Dermis microvascular lymphatic vessel endothelial cell (primary cell): ENCODE measurements around the gene HAVCR1. TPM values are rescaled to one million over a fixed set of nuclear protein-coding genes. Genes with fewer than 3 reads are reported as not detected.
"Not testable (repeated sequence)": the region's sequence is repeated elsewhere in the genome, so short reads cannot be mapped to it uniquely, and the experiment has no call there.

ENCODE experiments used
- DNase-seq, 2 donors: peaks; one replicate each; pipeline versions ENCODE4 v3.0.0 to v3.0.0-alpha.2; 2010; ENCODE audit warnings: low read depth in 2 of 2
- total RNA-seq: library from RNA; depleted of rRNA; stranded (reverse); fragments of >200 nt; gene quantifications from 2 replicates; pipeline ENCODE4 v1.2.1, GENCODE V29; 2014

The HAVCR1 gene
- not detected in 2 replicates for total RNA-seq

DNA sequence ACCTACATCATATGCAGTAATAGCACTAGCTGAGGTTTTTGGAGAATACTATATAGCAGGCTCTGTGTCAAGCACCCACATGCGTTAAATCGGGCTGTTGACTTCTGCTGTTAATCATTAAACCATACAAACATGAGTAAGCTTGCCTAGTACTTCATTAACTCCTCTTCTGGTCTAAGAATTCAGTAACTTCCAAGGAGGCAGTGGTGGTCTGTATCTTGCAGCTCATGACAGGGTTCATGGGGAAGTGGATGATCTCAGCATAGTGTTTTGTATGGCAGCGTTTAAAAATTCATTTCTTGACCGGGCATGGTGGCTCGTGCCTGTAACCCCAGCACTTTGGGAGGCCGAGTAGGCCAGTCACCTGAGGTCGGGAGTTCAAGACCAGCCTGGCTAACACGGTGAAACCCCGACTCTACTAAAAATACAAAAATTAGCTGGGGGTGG is at the start of gene HAVCR1:
Gene HAVCR1 (minus strand): TSS at position 24 of the 447 bp plus-strand sequence. CDS start 1,173 bp downstream, outside the sequence.
- DNase-seq, result no peak

- DNase-seq, result no peak
Observed at GRCh38 chr5:157107508-157107907, 48.6 kb upstream of the HAVCR1 start.

GRCh38 chr5:157106630-157107461 is 47.9 kb upstream of the HAVCR1 start:
- DNase-seq, result peak in 1 of 2 donors; percentile 5

DNA sequence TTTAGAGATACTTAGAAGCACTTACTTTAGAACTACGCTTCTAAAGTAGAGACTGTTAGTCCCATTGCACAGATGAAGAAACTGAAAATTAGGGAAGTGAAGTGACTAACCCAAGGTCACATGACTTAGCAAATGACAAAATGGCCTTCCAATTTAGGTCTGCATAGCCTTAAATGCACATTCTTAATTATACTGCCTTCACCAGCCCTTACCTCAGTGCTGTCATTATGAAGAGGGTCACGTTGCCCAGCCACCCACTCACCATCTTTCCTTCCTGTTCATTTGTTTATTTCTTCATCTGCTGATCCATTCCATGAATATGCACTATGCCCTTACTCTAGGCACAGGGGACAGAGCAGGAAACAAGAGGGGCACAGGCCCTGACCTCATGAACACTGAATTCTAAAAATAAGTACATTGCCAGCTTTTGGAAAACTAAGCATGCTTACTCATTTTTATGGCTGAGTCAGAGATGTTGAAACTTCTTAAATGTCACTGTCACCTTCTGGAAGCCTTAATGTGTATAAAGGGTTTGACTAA is 41.3 kb upstream of the HAVCR1 start:
- DNase-seq, result no peak

GRCh38 chr5:157088342-157088990 is 29.6 kb upstream of the HAVCR1 start:
- no peak for DNase-seq

DNA sequence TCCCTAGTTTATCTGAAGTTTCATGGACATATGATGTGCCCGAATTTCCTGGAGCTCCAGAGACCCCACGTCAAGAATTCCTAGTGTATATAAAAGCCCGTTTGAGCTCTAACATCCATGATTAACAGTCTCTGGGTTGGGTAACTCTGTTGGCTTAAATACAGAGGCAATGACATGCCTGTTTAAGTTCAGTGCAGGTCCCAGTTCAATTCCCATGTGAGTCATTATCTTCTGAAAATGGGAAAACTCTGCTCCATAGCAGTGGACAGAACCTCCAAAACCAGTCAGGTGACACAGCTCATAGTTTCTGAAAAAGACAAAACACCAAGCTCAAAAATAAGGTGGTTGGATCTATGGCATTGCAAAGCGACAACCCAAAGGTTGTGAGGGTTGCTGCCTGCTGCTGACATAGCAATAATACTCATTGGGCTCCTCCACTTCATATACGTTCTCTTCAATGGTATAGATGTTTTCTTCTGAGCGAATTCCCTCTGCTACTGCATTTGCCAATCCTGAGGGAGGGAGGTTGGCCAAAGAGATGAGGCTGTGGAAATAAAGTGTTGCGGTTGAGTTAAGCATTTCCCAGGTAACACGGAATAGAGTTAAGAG is 27.9 kb upstream of the HAVCR1 start:
- no peak for DNase-seq

- no peak for DNase-seq
Observed at GRCh38 chr5:157085930-157086329, 27.0 kb upstream of the HAVCR1 start.

DNA sequence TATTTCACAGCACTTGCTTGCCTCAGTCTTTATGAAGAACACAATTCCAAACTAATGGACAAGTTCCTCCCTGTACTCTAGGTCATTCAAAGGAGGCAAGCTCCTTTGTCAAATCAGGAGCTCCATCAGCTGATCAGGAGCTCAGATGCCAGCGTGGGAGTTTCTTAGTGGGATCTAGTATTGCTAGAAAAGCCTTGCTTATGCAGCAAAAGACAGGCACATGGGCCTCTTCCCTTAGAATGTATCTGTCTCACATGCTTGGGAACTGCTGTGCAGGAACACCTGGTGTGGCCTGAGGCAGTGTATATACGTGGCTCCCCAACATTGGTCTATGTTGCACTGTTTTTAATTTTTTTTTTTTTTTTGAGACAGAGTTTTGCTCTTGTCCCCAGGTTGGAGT is 21.4 kb upstream of the HAVCR1 start:
- DNase-seq, result no peak

DNA sequence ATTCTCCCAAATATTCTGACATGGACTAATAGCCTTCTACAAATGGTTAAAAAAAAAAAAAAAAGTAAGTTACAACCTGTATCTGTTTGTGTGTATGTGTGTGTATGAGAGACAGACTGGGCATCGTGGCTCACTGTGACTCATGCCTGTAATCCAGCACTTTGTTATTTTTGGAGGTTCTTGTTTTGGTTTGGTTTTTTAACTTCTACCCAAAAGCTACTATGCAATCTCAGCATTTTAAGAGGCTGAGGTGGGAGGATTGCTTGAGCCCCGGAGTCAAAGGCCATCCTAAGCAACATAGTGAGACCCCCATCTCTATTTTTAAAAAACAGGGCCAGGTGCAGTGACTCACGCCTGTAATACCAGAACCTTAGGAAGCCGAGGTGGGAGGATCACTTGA is 17.6 kb upstream of the HAVCR1 start:
- DNase-seq, result no peak

DNA sequence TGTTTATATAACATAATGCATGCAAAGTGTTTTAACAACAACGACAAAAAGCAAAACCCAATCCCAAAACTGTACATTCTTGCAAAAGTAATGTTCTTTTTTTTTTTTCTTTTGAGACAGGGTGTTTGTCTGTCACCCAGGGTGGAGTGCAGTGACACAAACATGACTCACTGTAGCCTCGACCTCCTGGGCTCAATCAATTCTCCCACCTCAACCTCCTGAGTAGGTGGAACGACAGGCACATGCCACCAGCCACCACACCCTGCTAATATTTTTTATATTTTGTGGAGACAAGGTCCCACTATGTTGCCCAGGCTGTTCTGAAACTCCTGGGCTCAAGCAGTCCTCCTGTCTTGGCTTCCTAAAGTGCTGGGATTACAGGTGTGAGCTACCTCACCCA is 13.6 kb upstream of the HAVCR1 start:
- DNase-seq, result no peak

GRCh38 chr5:157069949-157070348 is 11.0 kb upstream of the HAVCR1 start:
- DNase-seq, result no peak

DNA sequence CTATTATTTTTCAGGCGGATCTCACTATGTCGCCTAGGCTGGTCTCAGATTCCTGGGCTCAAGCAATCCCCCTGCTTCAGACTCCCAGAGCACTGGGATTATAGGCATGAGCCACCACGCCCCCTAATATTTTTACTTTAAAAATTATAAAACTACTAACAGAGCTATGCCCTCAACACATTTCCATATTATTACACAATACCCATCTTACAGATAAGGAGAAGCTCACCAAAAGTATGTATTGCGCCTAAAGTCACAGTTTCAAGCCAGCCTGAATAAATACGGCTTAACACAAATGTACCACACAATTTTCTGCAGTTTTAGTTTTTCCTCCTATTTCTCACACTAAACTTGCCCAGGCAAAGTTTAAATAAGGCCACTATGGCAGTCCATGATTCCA is 9.9 kb upstream of the HAVCR1 start:
- DNase-seq, result no peak

- no peak for DNase-seq
Observed at GRCh38 chr5:157068339-157068738, 9.4 kb upstream of the HAVCR1 start.

GRCh38 chr5:157067005-157067404 is 8.1 kb upstream of the HAVCR1 start:
- no peak for DNase-seq

GRCh38 chr5:157066080-157066479 is 7.2 kb upstream of the HAVCR1 start:
- DNase-seq, result no peak

DNA sequence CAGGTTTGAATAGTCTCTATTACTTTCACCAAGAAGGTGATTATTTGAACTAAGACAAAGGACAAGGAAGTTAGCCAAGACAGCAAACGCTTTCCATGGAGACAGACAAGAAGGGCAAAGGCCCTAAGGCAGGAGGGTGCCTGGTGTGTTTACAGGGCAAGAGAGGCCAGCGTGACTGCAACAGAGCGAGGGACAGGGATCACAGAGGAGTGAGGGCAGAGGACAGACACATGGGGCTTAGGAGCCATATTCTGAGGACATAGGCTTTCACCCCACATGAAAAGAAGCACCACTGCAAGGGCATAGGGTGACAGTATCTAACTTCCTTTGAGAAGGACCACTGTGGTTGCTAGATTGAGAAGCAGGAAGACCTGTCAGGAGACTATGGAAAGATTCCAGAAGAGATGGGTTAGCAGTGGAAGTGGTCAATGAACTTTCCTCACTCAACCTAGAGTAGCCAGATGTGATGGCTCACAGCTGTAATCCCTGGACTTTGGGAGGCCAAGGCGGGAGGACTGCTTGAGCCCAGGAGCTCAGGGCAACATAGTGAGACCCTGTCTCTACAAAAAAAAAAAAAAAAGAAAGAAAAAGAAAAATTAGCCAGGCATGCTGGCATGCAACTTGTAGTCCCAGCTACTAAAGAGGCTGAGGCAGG is 5.0 kb upstream of the HAVCR1 start:
- DNase-seq, result no peak

DNA sequence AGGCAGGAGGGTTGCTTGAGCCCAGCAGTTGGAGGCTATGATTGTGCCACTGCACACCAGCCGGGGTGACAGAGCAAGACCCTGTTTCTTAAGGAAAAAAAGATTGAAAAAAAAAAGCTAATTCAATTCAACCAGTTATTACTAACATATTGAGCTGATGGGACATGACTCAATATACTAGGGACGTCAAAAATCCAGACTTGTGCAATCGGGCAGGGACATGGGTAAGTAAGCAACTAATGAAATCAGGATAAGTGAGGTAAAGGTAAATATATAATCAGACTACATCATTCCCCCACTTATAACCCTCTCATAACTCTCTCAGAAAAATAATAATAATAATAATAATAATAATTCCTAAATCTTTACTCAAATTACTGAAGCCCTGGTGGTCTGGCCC is 975 bp upstream of the HAVCR1 start:
- no peak for DNase-seq

- DNase-seq, result no peak
Observed at GRCh38 chr5:157057459-157058370, 1.2 kb downstream of the HAVCR1 start.

GRCh38 chr5:157056848-157057247 is 2.1 kb downstream of the HAVCR1 start:
- DNase-seq, result not testable (repeated sequence)

- DNase-seq, result no peak
Observed at GRCh38 chr5:157051604-157052245, 7.2 kb downstream of the HAVCR1 start.
